C4-2B (cell line): ENCODE data around the gene C13orf46.

Experiments used
- H3K27ac ChIP-seq: fragments of 450-650 bp; 2 replicates; pipeline ENCODE4 v1.5.1; 2017
- CTCF ChIP-seq: fragments of 450-650 bp; conservative IDR thresholded peaks from 2 replicates; pipeline ENCODE4 v1.5.1; 2017; ENCODE audit warnings: mild to moderate bottlenecking
- ZFX ChIP-seq: fragments of 450-650 bp; IDR thresholded peaks from 2 replicates; pipeline ENCODE4 v1.6.1; 2017

The C13orf46 gene

GRCh38 chr13:113965968-113966884 is 7.7 kb downstream of the C13orf46 start:
- no peak for TF ChIP-seq ZFX
- H3K27ac ChIP-seq = no peak overlapping the region

GRCh38 chr13:113965383-113965874 is 8.4 kb downstream of the C13orf46 start:
- no peak for TF ChIP-seq CTCF

GRCh38 chr13:113964251-113964995 is 9.5 kb downstream of the C13orf46 start:
- no peak for TF ChIP-seq CTCF
- no peak for TF ChIP-seq ZFX

More at GRCh38 chr13:113965383-113965874, 8.4 kb downstream of the C13orf46 start:
- no peak overlapping the region for H3K27ac ChIP-seq

GRCh38 chr13:113963376-113963775 is 10.5 kb downstream of the C13orf46 start:
- H3K27ac ChIP-seq = no peak overlapping the region
- TF ChIP-seq CTCF (no peak), ZFX (no peak)

More at GRCh38 chr13:113964251-113964995, 9.5 kb downstream of the C13orf46 start:
- H3K27ac ChIP-seq = no peak overlapping the region

- H3K27ac ChIP-seq = no peak overlapping the region
- TF ChIP-seq CTCF (no peak), ZFX (no peak)
These were observed 10.9 kb downstream of the C13orf46 start for GRCh38 chr13:113962975-113963374.

- no peak overlapping the region for H3K27ac ChIP-seq
- TF ChIP-seq CTCF (no peak), ZFX (no peak)
These were observed 11.5 kb downstream of the C13orf46 start for GRCh38 chr13:113962386-113962785.

GRCh38 chr13:113960276-113960948 is 13.5 kb downstream of the C13orf46 start:
- TF ChIP-seq ZFX = no peak
- no peak for TF ChIP-seq CTCF
- no peak overlapping the region for H3K27ac ChIP-seq
